SK-N-SH treated with all-trans-retinoic acid at 6 μM for 48 hours (cell line): ENCODE measurements around the gene C10orf120.

ENCODE experiments used
- ATAC-seq: fragments of 200-7000 bp; cut with Tn5 transposase; 3 replicates; pipeline ENCODE4 v1.9.1; 2020; ENCODE audit warnings: mild to moderate bottlenecking, moderate library complexity
- ARNTL ChIP-seq: fragments of 450-650 bp; formaldehyde crosslinking; IDR thresholded peaks from 2 replicates; pipeline ENCODE4 v1.5.0; 2020; ENCODE audit warnings: low read depth, mild to moderate bottlenecking, moderate library complexity, borderline replicate concordance
- ESRRG ChIP-seq: fragments of 250-450 bp; sonication (Bioruptor Pico); IDR thresholded peaks from 2 replicates; pipeline ENCODE4 v1.6.1; 2021; ENCODE audit warnings: mild to moderate bottlenecking
- SNAI2 ChIP-seq: fragments of 250-450 bp; sonication (Bioruptor Pico); IDR thresholded peaks from 2 replicates; pipeline ENCODE4 v1.5.0; 2020; ENCODE audit warnings: mild to moderate bottlenecking, moderate library complexity
- ZNF8 ChIP-seq: fragments of 450-650 bp; formaldehyde crosslinking; IDR thresholded peaks from 2 replicates; pipeline ENCODE4 v1.5.0; 2020; ENCODE audit warnings: mild to moderate bottlenecking, moderate library complexity
- TF ChIP-seq, protein P1 (sequence below): fragments of 250-450 bp; sonication (Bioruptor Pico); IDR thresholded peaks from 2 replicates; pipeline ENCODE4 v1.8.0; 2021; ENCODE audit warnings: low read depth, mild to moderate bottlenecking, moderate library complexity, borderline replicate concordance
- TF ChIP-seq, protein P2 (sequence below): fragments of 250-450 bp; sonication (Bioruptor Pico); IDR thresholded peaks from 2 replicates; pipeline ENCODE4 v1.5.0; 2020; ENCODE audit warnings: mild to moderate bottlenecking, moderate library complexity
- TF ChIP-seq, protein P3 (sequence below): fragments of 250-450 bp; sonication (Bioruptor Pico); IDR thresholded peaks from 2 replicates; pipeline ENCODE4 v1.5.1; 2020; ENCODE audit warnings: low read depth, mild to moderate bottlenecking, moderate library complexity

C10orf120 gene

DNA sequence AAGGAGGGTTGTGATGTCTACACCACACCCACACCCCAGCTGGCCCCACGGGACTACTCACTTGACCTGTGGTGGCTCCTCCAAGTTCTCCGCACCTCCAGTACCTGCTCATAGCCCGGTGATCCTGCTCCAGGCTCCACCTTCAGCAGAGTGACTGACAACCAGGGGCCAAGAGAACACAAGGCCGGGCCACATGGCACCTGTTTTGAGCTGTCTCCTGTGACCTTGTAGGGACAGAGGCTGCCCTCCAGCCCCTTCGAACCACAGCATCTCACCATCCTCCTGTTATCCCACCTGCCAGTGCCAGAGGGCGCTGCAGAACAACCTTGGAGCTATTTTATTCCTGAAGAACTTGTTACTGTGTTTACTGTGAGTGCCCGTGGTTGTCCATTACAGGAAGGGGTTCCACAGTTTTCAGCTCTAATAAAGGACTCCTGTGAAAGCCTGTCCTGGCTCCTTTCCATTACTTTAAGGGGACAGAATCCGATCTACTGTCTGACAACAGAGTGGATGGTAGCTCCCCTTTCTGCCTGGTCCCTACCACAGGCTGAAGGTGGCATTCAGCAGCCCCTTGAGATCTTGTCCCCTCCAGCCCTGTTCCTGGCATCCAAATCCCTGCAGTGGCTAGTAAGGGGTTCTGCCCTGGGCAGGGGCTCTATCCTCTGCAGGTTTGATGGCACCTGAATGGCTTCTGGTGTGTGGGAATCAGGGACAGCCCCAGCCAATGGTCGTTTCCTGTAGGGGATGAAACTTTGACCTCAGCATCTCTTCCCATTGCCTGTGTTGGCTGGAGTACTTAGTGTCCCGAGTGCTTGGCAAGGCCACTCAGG, 50.8 kb downstream of the C10orf120 start:
- ATAC-seq: peak; percentile 81
- TF ChIP-seq SNAI2 (CRISPR knock-in tag): no peak
- TF ChIP-seq, protein P1, sequence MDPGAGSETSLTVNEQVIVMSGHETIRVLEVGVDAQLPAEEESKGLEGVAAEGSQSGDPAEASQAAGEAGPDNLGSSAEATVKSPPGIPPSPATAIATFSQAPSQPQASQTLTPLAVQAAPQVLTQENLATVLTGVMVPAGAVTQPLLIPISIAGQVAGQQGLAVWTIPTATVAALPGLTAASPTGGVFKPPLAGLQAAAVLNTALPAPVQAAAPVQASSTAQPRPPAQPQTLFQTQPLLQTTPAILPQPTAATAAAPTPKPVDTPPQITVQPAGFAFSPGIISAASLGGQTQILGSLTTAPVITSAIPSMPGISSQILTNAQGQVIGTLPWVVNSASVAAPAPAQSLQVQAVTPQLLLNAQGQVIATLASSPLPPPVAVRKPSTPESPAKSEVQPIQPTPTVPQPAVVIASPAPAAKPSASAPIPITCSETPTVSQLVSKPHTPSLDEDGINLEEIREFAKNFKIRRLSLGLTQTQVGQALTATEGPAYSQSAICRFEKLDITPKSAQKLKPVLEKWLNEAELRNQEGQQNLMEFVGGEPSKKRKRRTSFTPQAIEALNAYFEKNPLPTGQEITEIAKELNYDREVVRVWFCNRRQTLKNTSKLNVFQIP (CRISPR knock-in tag): no peak
- TF ChIP-seq, protein P2, sequence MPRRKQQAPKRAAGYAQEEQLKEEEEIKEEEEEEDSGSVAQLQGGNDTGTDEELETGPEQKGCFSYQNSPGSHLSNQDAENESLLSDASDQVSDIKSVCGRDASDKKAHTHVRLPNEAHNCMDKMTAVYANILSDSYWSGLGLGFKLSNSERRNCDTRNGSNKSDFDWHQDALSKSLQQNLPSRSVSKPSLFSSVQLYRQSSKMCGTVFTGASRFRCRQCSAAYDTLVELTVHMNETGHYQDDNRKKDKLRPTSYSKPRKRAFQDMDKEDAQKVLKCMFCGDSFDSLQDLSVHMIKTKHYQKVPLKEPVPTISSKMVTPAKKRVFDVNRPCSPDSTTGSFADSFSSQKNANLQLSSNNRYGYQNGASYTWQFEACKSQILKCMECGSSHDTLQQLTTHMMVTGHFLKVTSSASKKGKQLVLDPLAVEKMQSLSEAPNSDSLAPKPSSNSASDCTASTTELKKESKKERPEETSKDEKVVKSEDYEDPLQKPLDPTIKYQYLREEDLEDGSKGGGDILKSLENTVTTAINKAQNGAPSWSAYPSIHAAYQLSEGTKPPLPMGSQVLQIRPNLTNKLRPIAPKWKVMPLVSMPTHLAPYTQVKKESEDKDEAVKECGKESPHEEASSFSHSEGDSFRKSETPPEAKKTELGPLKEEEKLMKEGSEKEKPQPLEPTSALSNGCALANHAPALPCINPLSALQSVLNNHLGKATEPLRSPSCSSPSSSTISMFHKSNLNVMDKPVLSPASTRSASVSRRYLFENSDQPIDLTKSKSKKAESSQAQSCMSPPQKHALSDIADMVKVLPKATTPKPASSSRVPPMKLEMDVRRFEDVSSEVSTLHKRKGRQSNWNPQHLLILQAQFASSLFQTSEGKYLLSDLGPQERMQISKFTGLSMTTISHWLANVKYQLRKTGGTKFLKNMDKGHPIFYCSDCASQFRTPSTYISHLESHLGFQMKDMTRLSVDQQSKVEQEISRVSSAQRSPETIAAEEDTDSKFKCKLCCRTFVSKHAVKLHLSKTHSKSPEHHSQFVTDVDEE (CRISPR knock-in tag): no peak
- TF ChIP-seq, protein P3, sequence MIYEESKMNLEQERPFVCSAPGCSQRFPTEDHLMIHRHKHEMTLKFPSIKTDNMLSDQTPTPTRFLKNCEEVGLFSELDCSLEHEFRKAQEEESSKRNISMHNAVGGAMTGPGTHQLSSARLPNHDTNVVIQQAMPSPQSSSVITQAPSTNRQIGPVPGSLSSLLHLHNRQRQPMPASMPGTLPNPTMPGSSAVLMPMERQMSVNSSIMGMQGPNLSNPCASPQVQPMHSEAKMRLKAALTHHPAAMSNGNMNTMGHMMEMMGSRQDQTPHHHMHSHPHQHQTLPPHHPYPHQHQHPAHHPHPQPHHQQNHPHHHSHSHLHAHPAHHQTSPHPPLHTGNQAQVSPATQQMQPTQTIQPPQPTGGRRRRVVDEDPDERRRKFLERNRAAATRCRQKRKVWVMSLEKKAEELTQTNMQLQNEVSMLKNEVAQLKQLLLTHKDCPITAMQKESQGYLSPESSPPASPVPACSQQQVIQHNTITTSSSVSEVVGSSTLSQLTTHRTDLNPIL (CRISPR knock-in tag): no peak
- TF ChIP-seq ARNTL (CRISPR knock-in tag): no peak
- TF ChIP-seq ESRRG (CRISPR knock-in tag): no peak
- no peak for TF ChIP-seq ZNF8
